Right cardiac atrium (tissue), 5 donors: ENCODE measurements around the gene KANSL1. TPM values are rescaled to one million over a fixed set of nuclear protein-coding genes. Genes with fewer than 3 reads are reported as not detected.
A peak's percentile ranks its signal among the peaks of the same experiment; 100 is the strongest.

Experiments
- ATAC-seq, 2 donors: fragments of 200-7000 bp; cut with Tn5 transposase; one replicate each; pipeline versions ENCODE4 v1.8.0 to v1.9.1; 2020; ENCODE audit warnings: moderate library complexity in 2 of 2, mild to moderate bottlenecking in 1 of 2
- DNase-seq, 3 donors: peaks; one replicate each; pipeline ENCODE4 v3.0.0-alpha.2; 2020
- H3K27ac ChIP-seq: one replicate; pipeline ENCODE4 v1.5.1; 2013; ENCODE audit warnings: mild to moderate bottlenecking, low read length, control low read depth, moderate library complexity
- H3K27me3 ChIP-seq: one replicate; pipeline ENCODE4 v1.6.1; 2013; ENCODE audit not compliant: control insufficient read depth, insufficient read depth
- H3K4me1 ChIP-seq: one replicate; pipeline ENCODE4 v1.6.1; 2013; ENCODE audit warnings: low read length; ENCODE audit not compliant: control insufficient read depth, insufficient read depth
- H3K4me3 ChIP-seq: one replicate; pipeline ENCODE4 v1.5.1; 2013; ENCODE audit warnings: low read length, control low read depth
- H3K9me3 ChIP-seq: one replicate; pipeline ENCODE4 v1.6.1; 2013; ENCODE audit warnings: low read length; ENCODE audit not compliant: control insufficient read depth
- WGBS: extraction: QIAGEN DNeasy Blood & Tissue Kit; methylation state at CpG from one replicate; pipeline ENCODE4 v1.1.7; 2013; 5-methylcytosine and 5-hydroxymethylcytosine counted together
- intact Hi-C, 4 donors: fragments of 100-400 bp; cut with DNase I; formaldehyde crosslinking; loops; one replicate each; pipeline versions ENCODE4 v1.11.0 to v1.14.0; 2022 to 2023
- polyA plus RNA-seq: library from polyadenylated mRNA; stranded (reverse); fragments of 200-250 nt; gene quantifications from one replicate; pipeline ENCODE4 v1.2.3, GENCODE V29; 2013
- total RNA-seq, 4 donors: library from RNA; stranded (reverse); fragmentation: NEBNext Ultra II Directional; extraction: Animal tissue kit (Norgen Biotek cat#: 25700); gene quantifications; one replicate each; pipeline ENCODE4 v1.2.1, GENCODE V29; 2021
- donor health status: healthy with polysubstance abuse.
- donor health status: DM: no; HTN: yes; CAD: no.
- donor health status: DM: no; HTN: no; CAD: no.
- donor health status: DM: no; HTN: yes; CAD: no; lungs with severe emphysema.
- donor health status: DM: yes; HTN: yes; CAD: no.

KANSL1 gene
- total and polyA plus RNA-seq, 5 donors = 15.9 to 53.8 (median 38.2) TPM

DNA sequence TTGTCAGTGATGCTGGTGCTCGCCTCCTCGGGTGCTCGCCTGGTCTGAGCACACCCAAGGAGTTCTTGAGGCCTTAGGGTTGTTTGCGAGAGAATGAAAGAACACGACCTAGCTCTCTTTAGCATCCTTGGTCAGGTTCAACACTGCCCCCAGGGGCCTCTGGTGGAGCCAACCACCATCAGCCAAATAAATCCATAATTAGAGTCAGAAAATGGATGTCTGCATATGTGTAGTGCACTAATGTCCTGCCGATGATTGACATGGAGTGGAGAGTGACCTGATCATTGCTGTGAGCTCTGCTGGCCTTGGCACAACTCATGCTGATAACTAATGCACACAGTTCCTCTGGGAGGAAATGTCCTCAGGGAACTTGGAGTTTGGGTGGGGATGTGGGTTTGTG, 202.3 kb downstream of the KANSL1 start:
- no peak for DNase-seq
- Histone ChIP-seq H3K4me1 (no peaks in the 10 kb centered on the region), H3K9me3 (no peaks in the 10 kb centered on the region), H3K27me3 (no peaks in the 10 kb centered on the region), H3K27ac (no peak overlapping the region), H3K4me3 (no peak overlapping the region)
- intact Hi-C loops = no loop called here
- 82% methylated on average over 6 of the region's 6 CpGs for WGBS
- no peak for ATAC-seq

DNA sequence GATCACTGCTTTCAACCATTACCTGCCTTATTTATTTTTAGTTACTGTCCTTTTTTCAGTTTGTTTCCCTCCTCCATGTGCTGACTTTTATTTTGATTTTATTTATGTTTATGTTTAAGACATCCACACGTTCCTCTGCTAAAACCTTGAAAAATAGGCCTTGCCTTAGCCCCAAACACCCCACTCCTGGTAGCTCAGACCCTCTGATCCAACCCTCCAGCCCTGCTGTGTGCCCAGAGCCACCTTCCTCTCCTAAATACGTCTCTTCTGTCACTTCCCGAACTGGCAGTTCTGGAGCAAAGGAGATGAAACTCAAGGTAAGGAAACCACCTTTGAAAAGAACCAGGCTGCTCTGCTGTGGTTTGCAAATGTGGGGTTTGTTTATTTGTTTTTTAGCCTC, 203.5 kb downstream of the KANSL1 start:
- no peak for ATAC-seq
- Histone ChIP-seq H3K27ac (no peak overlapping the region), H3K9me3 (no peaks in the 10 kb centered on the region), H3K4me1 (no peaks in the 10 kb centered on the region), H3K4me3 (no peak overlapping the region), H3K27me3 (no peaks in the 10 kb centered on the region)
- intact Hi-C loops = no loop called here
- WGBS = 73% methylated on average over 3 of the region's 3 CpGs
- no peak for DNase-seq

GRCh38 chr17:45987706-45988105, 205.5 kb downstream of the KANSL1 start:
- intact Hi-C loops = no loop called here
- ATAC-seq (no peak), DNase-seq (no peak)
- H3K4me1 ChIP-seq = no peaks in the 10 kb centered on the region
- H3K27me3 ChIP-seq = no peaks in the 10 kb centered on the region
- H3K4me3 ChIP-seq = no peak overlapping the region
- no peaks in the 10 kb centered on the region for H3K9me3 ChIP-seq
- no peak overlapping the region for H3K27ac ChIP-seq
- WGBS = 73% methylated on average over 5 of the region's 5 CpGs

DNA sequence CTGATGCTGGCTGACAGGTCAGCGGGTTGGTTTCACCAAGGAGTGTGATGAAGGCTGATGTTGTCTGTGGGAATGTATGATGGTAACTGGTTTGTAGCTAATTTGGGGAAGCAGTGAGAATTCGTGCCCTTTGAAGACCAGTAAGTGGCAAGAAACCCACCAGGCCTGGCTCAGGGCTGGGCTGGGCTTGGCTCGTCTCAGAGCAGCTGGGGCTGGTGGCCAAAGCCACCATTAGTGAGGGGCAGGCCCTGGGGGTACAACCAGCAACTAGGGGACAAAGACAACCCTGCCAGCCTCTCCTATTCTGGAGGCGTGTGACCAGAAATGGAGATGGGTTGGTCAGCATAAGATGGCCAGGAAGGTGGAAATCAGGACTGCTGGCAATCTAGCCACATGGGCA, 207.2 kb downstream of the KANSL1 start:
- 86% methylated on average over 4 of the region's 4 CpGs for WGBS
- no peaks in the 10 kb centered on the region for H3K9me3 ChIP-seq
- H3K4me1 ChIP-seq = no peaks in the 10 kb centered on the region
- no peak overlapping the region for H3K4me3 ChIP-seq
- ATAC-seq (no peak), DNase-seq (no peak)
- H3K27ac ChIP-seq = no peak overlapping the region
- H3K27me3 ChIP-seq = no peaks in the 10 kb centered on the region
- intact Hi-C loops = no loop called here

DNA sequence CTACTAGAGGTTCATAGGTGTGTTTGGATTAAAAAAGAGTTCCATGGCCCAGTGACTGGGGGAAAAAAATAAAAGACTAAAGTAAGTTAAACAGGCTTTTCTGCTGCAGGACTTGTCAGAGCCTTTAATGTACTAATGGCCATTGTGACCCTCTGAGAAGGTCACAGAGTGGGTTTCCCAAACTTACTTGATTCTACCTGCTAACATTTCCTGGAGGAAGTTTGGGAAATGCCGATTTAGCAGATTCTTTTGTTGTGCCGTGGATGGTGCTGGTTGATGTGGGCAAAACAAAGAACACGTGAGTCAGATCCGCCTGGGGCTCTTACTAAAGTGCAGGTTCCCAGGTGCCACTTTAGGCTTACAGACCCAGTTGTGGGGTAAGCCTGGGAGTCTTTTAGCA, 207.8 kb downstream of the KANSL1 start:
- Histone ChIP-seq H3K27me3 (no peaks in the 10 kb centered on the region), H3K4me1 (no peaks in the 10 kb centered on the region), H3K27ac (no peak overlapping the region), H3K4me3 (no peak overlapping the region), H3K9me3 (no peaks in the 10 kb centered on the region)
- 71% methylated on average over 4 of the region's 4 CpGs for WGBS
- intact Hi-C loops = no loop called here
- DNase-seq (no peak), ATAC-seq (no peak)

DNA sequence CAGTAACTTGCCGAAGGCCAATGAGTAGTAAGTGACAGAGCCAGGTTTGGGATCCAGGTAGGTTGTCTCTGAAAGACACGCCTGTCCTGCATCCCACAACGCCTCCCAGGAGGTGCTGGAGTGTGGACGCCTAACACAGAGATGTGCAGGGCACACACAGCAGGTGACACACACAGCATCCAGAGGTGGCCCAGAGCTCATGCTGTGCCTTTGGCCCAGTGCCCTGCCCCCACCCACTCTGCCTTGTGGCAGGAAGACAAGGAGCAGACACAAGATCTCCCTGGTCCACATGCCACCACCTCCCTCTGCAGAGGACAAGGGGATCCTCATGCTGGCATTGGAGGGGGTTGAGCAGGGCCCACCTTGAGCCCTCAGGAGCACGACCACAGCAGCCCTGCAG, 208.9 kb downstream of the KANSL1 start:
- peak in 1 of 2 donors; percentile 23 for ATAC-seq
- Histone ChIP-seq H3K9me3 (no peaks in the 10 kb centered on the region), H3K27me3 (no peaks in the 10 kb centered on the region), H3K27ac (no peak overlapping the region), H3K4me3 (no peak overlapping the region), H3K4me1 (no peaks in the 10 kb centered on the region)
- intact Hi-C loops = no loop called here
- DNase-seq = no peak
- WGBS = 88% methylated on average over 5 of the region's 5 CpGs

DNA sequence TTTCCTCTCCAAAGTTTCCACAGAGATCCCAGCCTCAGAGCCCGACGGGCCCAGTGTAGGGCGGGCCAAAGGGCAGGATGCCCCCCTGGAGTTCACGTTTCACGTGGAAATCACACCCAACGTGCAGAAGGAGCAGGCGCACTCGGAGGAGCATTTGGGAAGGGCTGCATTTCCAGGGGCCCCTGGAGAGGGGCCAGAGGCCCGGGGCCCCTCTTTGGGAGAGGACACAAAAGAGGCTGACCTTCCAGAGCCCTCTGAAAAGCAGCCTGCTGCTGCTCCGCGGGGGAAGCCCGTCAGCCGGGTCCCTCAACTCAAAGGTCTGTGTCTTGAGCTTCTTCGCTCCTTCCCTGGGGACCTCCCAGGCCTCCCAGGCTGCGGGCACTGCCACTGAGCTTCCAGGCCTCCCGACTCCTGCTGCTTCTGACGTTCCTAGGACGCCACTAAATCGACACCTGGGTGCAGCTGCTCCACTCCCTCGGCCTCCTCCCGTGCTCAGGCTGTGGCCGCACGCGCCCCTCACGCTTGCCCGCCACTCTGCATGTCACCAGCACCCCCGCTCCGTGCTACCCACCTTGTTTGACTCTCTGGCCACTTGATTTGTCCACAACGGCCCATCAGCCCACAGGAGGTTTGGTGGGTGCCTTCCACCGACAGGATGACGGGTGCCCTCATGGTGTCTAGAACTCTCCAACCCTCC, 209.5 kb downstream of the KANSL1 start:
- no peak for DNase-seq
- ATAC-seq = no peak
- Histone ChIP-seq H3K4me3 (no peak overlapping the region), H3K4me1 (no peaks in the 10 kb centered on the region), H3K9me3 (no peaks in the 10 kb centered on the region), H3K27ac (no peak overlapping the region), H3K27me3 (no peaks in the 10 kb centered on the region)
- intact Hi-C loops = no loop called here
- 71% methylated on average over 31 of the region's 31 CpGs for WGBS

DNA sequence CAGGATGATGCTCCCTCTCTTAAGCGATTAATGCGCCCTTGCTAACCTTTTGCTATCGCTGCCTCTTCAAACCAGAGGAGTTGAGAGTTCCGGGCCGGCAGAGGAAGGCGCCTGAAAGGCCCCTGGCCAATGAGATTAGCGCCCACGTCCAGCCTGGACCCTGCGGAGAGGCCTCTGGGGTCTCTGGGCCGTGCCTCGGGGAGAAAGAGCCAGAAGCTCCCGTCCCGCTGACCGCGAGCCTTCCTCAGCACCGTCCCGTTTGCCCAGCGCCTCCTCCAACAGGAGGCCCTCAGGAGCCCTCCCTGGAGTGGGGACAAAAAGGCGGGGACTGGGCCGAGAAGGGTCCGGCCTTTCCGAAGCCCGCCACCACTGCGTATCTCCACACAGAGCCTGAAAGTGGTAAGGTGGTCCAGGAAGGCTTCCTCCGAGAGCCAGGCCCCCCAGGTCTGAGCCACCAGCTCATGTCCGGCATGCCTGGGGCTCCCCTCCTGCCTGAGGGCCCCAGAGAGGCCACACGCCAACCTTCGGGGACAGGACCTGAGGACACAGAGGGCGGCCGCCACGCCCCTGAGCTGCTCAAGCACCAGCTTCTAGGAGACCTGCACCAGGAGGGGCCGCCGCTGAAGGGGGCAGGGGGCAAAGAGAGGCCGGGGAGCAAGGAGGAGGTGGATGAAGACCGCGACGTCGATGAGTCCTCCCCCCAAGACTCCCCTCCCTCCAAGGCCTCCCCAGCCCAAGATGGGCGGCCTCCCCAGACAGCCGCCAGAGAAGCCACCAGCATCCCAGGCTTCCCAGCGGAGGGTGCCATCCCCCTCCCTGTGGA, 210.2 kb downstream of the KANSL1 start:
- Histone ChIP-seq H3K4me3 (no peak overlapping the region), H3K4me1 (no peaks in the 10 kb centered on the region), H3K27me3 (no peaks in the 10 kb centered on the region), H3K27ac (no peak overlapping the region), H3K9me3 (no peaks in the 10 kb centered on the region)
- WGBS = 89% methylated on average over 41 of the region's 41 CpGs
- intact Hi-C loops = no loop called here
- DNase-seq (no peak), ATAC-seq (no peak)

- no peak for ATAC-seq
- Histone ChIP-seq H3K9me3 (no peaks in the 10 kb centered on the region), H3K27me3 (no peaks in the 10 kb centered on the region), H3K4me3 (no peak overlapping the region), H3K4me1 (no peaks in the 10 kb centered on the region), H3K27ac (no peak overlapping the region)
- WGBS = 80% methylated on average over 7 of the region's 7 CpGs
- no peak for DNase-seq
- intact Hi-C loops = no loop called here
Observed at GRCh38 chr17:45981306-45981705, 211.9 kb downstream of the KANSL1 start.

DNA sequence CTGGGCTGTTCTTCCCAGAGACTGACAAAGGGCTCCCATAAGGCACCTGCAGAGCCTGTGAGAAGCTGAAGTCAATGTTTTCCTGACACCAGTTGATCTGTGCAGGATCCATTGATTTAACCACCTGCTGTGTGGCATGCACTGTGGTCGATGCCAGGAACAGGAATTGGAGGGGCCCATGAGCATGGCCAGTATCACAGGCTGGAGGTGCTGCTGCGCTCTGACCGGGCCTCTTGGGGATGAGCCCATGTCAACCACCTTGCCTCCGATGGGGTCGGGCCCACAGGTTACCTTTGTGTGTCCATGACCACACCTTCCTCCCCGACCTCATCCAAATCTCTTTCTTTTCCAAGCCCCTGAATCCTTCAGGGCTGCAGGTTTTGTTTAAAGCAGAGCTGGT, 212.4 kb downstream of the KANSL1 start:
- H3K27me3 ChIP-seq = no peaks in the 10 kb centered on the region
- DNase-seq = no peak
- intact Hi-C loops = no loop called here
- WGBS = 85% methylated on average over 6 of the region's 6 CpGs
- no peak for ATAC-seq
- no peaks in the 10 kb centered on the region for H3K9me3 ChIP-seq
- no peak overlapping the region for H3K4me3 ChIP-seq
- H3K4me1 ChIP-seq = no peaks in the 10 kb centered on the region
- no peak overlapping the region for H3K27ac ChIP-seq
